IPS-11a (cell line): ENCODE measurements around the gene ZC3H12A.

ENCODE experiments used
- H3K4me3 ChIP-seq: one replicate; pipeline ENCODE4 v1.5.1; 2013; ENCODE audit warnings: low read depth, low read length, control low read depth

Gene ZC3H12A

DNA sequence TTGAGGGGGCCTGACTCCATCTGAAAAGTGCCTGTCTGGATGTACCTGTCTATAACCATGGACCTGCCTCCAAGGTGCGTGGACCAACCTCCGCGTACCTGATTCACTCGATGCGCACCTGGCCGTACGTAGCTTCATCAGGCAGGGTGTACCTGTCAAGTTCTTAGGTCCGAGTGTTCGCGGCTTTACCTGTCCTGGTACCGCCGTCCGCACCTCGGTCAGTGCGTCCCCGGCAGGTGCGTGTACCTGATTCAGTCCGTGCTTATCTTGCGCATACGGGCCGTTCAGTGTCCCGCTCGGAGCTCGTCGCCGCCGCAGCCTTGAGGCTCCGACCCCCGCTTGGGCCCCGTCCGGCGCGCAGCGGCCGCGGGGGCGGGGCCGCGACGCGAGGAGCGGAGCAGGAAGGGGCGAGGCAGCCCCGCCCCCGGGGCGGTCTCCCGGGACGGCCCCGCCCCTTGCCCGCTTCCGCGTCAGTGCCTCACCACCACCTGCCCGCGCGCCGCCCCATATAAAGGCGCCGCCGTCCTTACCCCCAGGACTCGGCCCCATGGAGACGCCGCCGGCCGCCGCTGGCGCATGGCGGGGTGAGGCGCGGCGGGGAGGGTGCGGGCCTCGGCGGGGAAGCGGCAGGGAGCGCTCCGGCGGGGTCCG is at the start of gene ZC3H12A:
Gene ZC3H12A (plus strand): TSS at position 535 of the 651 bp plus-strand sequence. CDS start 917 bp downstream, outside the sequence.
- H3K4me3 ChIP-seq = peak within 1 kb of the TSS; percentile 70

DNA sequence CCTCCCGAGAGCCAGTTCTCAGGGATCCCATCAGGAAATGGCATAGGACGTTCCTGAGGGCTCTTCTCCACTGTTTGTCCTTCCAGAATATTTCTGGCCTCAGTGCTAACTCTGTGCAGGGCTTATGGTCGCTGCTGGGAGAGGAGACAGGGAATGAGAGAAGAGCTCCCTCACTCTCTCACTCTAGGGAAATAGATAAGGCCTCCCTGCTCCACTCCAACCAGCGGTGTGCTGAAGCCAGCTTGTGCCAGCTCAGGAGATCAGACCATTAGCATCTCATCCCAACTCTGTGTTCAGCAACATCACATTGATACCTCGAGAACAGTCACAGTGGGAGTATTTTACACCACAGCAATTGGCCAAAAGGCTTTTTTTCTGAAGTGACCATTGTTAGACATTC is 49.2 kb upstream of the ZC3H12A start:
- no peak overlapping the region for H3K4me3 ChIP-seq

DNA sequence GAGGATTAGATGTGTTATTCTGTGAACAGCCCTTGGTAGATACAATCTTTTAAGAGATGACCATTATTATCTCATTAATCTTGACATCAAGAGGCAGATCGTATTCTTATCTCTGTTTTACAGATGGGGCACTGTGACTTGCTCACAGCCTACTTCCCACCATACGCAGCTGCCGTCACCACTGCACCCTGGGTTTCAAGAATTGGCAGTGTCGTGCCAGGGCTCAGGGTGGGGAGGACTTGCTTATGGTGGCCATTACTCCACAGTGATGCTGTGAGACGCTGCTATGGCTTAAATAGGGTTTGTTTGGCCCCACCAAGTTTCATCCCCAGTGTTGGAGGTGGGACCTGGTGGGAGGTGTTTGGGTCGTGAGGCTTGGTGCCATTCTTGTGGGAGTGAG is 45.4 kb upstream of the ZC3H12A start:
- no peak overlapping the region for H3K4me3 ChIP-seq

DNA sequence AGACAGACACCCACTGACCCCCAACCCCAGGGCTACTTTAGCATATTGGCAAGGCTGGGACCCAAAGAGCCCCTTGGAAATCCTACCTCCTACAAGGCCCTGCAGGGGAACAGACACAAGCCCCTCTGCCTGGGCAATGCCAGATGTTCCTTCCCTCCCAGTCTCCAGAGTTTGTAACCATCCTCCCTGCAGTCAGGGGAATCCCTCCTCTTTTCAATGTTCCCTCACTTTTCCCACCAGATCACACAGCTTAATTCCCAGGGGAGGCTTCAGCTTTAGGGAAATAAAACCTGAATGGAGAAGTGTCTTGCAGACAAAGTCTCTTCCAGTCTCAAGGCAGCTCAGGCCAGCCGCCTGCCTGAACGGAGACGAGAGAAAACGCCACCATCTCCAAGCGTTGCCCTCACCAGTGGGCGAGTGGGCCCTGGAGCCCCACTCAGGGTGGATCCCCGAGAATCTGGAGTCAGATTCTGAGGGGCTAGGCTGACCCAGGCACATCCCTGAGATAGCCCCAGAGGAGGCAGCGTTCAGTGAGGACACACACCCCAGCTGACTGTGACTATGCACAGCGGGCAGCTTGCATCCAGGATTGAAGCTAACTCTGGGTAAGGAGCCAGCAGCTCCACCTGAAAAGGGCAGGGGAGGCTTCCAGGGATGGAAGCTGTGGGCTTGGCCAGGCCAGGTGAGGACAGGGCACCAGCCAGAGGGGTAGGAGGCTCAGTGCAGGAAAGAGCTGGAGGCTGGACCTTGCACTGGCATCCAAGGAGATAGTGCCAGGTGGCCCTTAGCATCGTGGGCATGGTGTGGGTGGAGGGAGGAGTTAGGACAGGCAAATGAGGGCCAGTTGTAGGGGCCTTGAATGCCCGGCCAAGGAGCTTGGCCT is 44.0 kb upstream of the ZC3H12A start:
- no peak overlapping the region for H3K4me3 ChIP-seq

DNA sequence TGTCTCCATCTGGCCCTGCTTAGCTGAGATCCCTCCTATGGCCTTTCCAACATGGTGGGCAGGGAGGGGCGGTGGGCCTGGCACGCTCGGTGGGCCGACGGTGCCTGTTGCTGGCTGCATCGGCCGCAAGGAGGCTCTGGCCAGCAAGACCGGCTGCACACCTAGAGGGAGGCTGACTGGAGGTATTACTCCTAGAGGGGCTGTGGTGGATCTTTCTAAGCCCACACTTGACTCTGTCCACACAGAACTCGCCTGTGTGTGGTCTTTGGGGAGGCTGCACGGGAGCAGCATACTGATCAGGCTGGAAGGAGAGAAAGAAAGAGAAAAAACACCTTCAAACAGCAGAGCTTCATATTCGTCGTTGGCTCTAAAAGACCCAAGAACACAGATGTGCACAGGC is 41.7 kb upstream of the ZC3H12A start:
- H3K4me3 ChIP-seq = no peak overlapping the region

DNA sequence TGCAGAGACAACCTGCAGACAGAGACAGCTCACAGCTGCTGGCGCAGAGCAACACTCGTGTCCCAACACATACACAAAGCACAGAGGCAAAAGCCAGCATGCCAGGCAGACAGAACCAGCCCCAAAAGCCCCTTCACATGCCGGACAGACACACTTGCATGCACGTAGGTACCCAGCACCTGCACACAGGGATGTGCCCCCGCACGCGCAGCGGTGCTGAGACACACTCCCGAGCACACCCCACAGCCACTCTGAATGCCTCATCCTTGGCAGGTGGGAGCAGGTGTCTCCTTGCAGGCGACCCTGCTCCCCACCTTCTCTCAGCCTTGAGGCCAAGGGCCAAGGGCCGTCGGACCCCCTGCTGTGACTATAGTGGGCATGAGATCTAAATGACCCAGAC is 41.2 kb upstream of the ZC3H12A start:
- H3K4me3 ChIP-seq = no peak overlapping the region

DNA sequence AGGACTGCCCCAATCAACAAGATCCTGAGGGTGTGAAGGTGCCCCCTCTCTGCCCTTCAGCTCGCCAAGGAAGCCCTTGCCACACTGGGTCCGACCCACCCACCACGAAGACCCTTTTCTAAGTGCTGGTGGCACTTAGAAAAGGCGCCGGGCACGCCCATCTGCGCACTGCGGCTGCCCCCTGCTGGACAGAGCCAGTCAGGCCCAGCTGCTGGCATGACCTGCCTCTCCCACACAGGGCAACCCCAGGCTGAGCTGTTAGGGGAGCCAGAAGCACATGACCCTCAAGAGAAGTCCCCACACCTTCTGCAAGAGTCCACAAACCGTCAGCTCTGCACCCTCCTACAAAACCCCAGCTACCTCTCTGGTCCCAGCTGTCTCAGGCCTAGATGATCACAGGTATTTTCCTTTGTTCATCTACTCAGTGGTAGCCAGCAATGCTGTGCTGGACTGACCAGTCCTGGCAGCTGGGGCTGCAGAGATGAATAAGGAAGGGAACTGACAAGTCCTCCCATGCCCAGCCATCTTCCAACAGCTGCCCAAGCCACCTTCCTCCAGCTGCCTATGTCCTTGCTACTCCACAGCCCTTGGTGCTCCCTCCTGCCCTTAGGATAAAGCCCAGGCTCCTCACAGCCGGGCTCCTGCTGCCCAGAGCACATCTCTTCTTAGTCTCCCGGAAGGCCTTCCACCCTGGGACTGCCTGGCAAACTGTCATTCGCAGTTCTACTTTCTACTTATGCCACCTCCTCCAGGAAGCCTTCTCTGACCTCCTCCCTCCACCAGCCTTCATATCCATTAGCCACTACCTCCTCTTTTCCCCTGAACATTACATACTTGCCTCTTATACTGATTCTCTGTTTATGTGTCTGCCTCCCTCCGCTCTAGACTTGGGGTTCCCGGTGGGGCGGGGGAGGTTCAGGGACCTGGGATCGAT is 39.8 kb upstream of the ZC3H12A start:
- no peak overlapping the region for H3K4me3 ChIP-seq

DNA sequence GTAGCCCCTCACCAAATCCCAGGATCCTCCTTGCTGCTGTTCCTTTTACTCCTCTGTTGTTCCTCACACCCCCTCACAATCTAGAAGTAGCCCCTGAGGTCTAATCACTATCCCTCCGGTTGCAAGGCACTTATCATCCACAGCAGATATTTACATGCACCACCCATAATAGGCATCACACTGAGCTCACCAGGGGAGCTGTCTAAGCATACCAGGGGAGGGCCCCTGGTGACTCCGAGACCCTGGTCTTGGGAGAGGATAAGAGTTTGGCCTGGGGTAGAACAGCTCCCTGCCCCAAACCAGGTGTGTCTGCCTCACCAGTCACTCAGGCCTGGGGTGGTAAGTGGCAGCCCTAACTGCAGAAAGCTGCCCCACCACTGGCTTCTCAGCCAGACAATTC is 37.3 kb upstream of the ZC3H12A start:
- no peak overlapping the region for H3K4me3 ChIP-seq

DNA sequence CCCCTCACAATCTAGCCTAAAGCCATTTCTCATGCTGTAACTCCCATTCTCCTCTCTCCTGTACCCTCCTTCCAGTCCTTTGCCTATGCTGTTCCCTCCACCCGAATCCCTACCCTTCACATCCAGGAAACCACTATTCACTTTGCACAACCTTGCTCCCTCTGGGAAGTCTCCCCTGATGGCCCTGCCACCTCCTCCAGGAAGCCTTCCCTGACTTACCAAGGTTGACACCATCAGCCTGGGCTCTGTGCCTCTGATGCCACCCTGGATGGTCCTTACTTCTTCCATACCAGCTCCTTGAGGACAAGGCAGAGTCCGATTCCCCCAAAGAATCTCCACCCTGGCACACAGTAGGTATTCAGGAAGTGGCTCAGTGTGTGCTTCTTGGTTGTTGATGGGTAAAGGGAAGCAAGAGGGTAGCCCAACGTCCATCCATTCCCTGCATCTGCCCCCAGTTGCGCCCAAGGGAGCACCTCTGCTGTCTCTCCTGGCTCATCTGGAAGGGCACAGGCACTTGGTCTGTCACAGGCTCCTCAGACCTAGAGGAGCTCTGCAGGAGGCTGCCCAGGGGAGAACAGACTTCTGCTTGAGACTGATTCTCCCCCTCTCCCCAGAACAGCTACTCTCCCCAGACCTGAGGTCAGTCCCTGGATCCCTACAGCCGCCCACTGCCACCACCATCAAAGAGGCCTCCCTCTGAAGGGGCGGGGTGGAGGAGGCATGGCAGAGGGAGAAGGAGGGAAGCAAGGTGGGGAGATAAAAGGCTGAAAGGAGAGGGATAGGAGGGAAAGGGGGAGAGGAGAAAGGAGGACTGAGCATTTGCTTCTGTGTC is 36.1 kb upstream of the ZC3H12A start:
- H3K4me3 ChIP-seq = no peak overlapping the region

DNA sequence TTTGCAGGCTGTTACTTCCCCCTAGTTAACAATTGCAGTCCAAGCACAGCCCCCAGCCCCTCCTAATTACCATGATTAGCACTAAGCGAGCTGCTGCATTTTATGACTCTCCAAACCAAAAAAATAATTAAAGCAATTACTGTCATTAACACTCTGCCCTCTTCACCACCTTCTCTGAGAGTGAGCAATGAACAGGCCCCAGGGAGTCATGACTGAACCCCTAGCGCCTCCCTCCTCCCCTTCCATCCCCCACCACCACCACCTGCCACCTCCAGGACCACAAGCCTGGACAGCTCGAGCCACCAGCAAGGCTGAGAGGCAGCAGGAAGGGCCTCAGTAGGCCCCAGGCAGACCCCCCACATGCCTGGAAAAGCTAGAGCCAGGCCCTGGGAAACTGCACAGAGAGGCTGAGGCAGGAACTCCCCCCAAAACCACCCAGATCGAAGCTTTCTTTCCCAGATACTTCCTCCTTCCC is 35.5 kb upstream of the ZC3H12A start:
- no peak overlapping the region for H3K4me3 ChIP-seq

DNA sequence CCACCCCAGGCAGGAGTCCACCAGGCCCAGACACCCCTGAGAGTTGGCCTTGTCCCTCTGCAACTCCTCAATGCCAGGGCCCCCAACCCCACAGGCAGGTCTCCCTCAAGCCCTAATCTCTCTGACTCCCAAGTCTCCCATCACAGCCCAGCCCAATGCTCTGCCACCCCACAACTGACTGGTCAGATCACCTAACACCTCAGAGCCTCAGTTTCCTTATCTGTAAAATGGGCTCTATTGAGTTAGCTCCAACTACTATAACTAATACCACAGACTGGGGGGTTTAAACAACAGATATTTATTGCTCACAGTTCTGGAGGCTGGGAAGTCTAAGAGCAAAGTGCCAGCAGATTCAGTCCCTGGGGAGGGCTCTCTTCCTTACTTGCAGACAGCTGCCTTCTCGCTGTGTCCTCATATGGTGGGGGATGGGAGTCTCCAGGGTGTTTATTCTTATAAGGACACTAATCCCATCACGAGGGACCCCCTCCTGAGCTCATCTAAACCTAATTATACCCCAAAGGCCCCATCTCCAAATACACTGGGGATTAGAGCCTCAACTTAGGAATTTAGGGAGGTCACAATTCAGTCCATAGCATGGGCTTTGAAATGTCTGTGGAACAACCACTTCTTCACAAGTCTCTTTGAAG is 34.9 kb upstream of the ZC3H12A start:
- H3K4me3 ChIP-seq = no peak overlapping the region

DNA sequence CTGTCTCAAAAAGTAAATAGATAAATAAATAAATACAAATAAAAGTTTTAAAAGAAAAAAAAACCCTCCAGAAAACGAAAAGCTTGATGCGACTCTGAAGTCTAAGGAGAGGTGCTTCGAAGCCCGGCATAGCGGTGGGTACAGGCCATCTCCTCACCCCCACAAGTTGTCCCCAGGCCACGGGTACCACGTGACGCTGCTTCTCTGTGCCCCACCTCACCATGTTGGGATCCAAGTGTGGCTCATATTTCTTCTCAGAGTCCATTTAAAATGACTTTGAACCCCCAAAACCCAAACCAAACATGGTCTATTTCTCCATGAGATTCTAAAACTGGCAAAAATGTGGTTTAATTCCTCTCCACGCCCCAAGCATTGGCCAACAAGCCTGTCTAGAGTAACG is 32.9 kb upstream of the ZC3H12A start:
- no peak overlapping the region for H3K4me3 ChIP-seq

DNA sequence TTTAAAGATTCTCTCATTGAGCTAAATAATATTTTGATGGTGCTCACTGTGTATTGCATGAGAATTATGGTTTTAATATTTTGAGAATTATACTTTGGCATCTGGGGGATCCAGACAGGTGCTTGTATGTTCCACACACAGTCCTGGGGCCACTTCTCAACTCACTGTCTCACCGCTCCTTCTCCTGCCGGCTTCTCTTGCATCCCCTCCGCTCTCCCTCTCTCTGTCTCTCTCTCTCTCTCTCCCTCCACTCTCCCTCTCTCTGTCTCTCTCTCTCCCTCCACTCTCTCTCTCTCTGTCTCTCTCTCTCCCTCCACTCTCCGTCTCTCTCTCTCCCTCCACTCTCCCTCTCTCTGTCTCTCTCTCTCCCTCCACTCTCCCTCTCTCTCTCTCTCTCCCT is 32.2 kb upstream of the ZC3H12A start:
- H3K4me3 ChIP-seq = no peak overlapping the region

DNA sequence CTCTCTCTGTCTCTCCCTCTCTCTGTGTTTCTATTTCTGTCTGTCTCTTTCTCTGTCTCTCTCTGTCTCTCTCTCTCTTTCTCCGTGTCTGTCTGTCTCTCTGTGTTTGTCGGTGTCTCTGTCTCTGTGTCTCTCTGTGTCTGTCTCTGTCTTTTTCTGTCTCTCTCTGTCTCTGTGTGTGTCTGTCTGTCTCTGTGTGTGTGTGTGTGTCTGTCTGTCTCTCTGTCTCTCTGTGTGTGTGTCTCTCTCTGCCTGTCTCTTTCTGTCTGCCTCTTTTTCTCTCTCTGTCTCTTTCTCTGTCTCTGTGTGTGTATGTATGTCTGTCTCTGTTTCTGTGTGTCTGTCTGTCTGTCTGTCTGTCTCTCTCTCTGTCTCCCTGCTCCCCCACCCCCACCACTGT is 31.7 kb upstream of the ZC3H12A start:
- H3K4me3 ChIP-seq = no peak overlapping the region

DNA sequence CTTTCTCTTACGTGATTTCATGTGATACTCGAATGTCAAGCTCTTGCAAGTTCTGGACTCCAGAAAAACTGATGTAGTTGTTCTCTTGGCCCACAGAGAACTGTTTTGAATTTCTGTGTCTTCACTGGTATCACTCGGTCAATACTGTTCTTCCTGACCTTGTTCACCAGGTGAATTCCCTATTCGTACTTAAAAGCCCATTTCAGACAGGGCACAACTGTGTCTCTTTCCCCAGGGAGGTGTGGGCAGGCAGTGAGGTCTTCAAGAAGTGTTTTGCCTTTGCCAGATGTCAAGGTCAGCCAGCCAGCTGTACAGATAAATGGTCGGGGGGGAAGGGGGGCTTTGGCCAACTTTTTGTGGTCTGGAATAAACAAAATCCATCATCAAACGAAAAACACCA is 27.5 kb upstream of the ZC3H12A start:
- H3K4me3 ChIP-seq = no peak overlapping the region

DNA sequence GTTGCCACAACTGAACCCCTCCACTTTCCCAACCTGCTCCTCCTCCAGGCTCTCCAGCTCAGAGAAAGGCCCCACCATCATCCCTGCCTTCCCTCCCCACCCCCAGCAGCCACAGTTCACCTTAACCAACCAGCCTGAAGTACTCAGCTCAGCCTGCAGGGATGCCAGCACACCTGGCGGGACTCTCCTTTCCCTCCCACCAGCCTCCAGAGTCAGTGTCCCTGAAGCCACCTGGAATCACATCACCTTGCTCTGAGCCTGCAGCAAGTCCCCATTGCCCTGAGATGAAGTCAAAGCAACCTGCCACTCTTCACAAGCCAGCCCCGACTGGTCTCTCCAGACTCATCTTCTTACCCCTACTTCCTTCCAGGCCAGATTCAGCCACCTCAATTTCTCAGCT is 26.2 kb upstream of the ZC3H12A start:
- no peak overlapping the region for H3K4me3 ChIP-seq

DNA sequence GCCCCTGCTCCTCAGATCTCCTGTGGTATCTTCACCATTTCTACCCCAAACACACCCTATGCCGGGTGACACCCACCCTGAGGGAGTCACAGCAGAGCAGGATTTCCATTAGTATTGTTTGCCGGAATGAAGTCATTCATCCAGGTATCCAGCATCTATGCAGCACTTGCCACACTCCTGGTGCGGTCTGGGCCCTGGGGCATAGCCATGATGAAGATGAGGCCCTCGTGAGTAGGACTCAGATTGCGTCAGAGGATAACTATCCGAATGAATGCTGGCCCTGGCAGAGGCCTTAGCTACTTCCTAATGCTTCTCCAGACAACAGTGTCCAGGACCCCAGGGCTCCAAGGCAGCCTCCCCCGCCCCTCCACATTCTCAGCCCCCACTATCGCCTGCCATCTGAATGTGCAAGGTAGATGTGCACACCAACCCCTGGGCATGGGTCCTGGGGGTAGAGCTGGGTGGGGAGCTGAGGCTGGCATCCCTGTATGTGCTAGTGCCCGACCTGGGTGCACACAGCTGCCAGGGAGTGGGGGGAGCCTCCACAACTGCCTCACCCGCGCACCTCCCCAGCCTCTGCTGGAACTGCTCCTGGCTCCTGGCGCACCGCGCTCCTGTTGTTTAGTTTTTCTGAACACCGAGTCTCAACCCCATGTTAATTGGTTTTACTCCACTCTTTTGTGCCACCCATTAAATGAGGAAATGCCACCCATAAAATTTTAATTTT is 25.5 kb upstream of the ZC3H12A start:
- no peak overlapping the region for H3K4me3 ChIP-seq

DNA sequence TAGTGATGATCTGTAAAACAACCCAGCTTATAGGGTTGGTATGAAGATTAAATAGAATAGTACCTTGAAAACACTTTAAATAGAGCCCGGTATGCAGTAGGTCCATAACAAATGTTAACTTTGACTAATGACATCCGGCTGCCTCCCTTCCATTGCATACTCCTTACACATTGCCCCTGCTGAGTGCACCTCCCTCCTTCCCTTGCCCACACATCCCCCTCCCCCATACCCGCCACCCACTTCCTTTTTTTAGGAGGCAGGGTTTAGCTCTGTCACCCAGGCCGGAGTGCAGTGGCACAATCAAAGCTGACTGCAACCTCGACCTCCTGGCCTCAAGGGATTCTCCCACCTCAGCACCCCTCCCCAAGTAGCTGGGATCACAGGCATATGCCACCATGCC is 24.4 kb upstream of the ZC3H12A start:
- H3K4me3 ChIP-seq = no peak overlapping the region

DNA sequence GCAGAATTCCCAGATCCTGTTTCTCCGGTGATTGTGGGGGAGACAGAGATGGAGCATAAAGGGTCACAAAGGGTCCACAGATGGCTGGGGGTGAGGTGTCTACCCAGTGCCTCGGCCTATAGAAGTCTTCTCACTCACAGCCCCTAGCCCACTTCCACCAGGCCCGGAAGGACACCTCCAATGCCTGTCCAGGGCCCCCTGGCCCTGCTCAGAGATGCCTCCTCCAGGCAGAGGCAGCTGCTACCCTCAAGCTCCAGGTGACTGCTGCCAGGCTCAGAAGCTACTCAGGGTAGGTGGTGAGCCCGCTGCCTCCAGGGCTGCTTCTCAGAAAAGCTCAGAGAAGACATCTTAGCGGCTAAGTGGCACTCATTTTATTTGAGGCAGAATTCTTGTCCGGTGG is 22.0 kb upstream of the ZC3H12A start:
- H3K4me3 ChIP-seq = no peak overlapping the region
